ENCODE data around the gene DCAF4.
"Not testable (repeated sequence)": the region's sequence is repeated elsewhere in the genome, so short reads cannot be mapped to it uniquely, and the experiment has no call there.

DCAF4 gene

GRCh38 chr14:72996916-72997315 is 70.7 kb downstream of the DCAF4 start:
- H3K36me3 ChIP-seq (ENCODE audit: insufficient read depth, low read length): peaks cover 22% of the 10 kb centered on the region
- no peaks in the 10 kb centered on the region for H3K4me1 ChIP-seq (ENCODE audit: control insufficient read depth, insufficient read depth, low read length, unreplicated experiment)
- no peak overlapping the region for H2AFZ ChIP-seq (ENCODE audit: low read length, unreplicated experiment)
- no peak overlapping the region for H3K4me3 ChIP-seq (ENCODE audit: low read depth, low read length)
- no peaks in the 10 kb centered on the region for H3K27me3 ChIP-seq (ENCODE audit: insufficient read depth, low read length)
- no peak overlapping the region for H3K27ac ChIP-seq (ENCODE audit: low read depth, low read length)
- H3K79me2 ChIP-seq (ENCODE audit: control insufficient read depth, insufficient read depth, low read length, unreplicated experiment): no peaks in the 10 kb centered on the region

GRCh38 chr14:72998252-72998903 is 72.1 kb downstream of the DCAF4 start:
- Histone ChIP-seq H3K4me1 (ENCODE audit: control insufficient read depth, insufficient read depth, low read length, unreplicated experiment) (no peaks in the 10 kb centered on the region), H3K27me3 (ENCODE audit: insufficient read depth, low read length) (no peaks in the 10 kb centered on the region), H3K79me2 (ENCODE audit: control insufficient read depth, insufficient read depth, low read length, unreplicated experiment) (no peaks in the 10 kb centered on the region), H3K4me3 (ENCODE audit: low read depth, low read length) (no peak overlapping the region), H3K36me3 (ENCODE audit: insufficient read depth, low read length) (peaks cover 19% of the 10 kb centered on the region), H3K27ac (ENCODE audit: low read depth, low read length) (no peak overlapping the region), H2AFZ (ENCODE audit: low read length, unreplicated experiment) (no peak overlapping the region)

DNA sequence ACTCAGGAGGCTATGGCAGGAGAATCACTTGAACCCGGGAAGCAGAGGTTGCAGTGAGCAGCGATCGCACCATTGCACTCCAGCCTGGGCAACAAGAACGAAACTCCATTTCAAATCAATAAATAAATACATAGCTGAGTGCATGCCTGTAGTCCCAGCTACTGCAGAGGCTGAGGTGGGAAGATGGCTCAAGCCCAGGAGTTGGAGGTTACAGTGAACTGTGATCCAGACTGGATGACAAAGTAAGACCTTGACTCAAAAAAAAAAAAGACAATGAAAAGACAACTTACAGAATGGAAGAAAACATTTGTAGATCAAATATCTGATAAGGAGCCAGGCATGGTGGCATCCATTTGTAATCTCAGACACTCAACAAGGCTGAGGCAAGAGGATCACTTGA is 73.1 kb downstream of the DCAF4 start:
- Histone ChIP-seq H3K27ac (ENCODE audit: low read depth, low read length) (no peak overlapping the region), H3K79me2 (ENCODE audit: control insufficient read depth, insufficient read depth, low read length, unreplicated experiment) (peaks cover 2% of the 10 kb centered on the region), H3K4me3 (ENCODE audit: low read depth, low read length) (no peak overlapping the region), H3K4me1 (ENCODE audit: control insufficient read depth, insufficient read depth, low read length, unreplicated experiment) (no peaks in the 10 kb centered on the region), H2AFZ (ENCODE audit: low read length, unreplicated experiment) (no peak overlapping the region), H3K36me3 (ENCODE audit: insufficient read depth, low read length) (peaks cover 19% of the 10 kb centered on the region), H3K27me3 (ENCODE audit: insufficient read depth, low read length) (no peaks in the 10 kb centered on the region)

- no peak overlapping the region for H3K27ac ChIP-seq (ENCODE audit: low read depth, low read length)
- H3K79me2 ChIP-seq (ENCODE audit: control insufficient read depth, insufficient read depth, low read length, unreplicated experiment): peaks cover 2% of the 10 kb centered on the region
- no peak overlapping the region for H2AFZ ChIP-seq (ENCODE audit: low read length, unreplicated experiment)
- no peaks in the 10 kb centered on the region for H3K27me3 ChIP-seq (ENCODE audit: insufficient read depth, low read length)
- peaks cover 19% of the 10 kb centered on the region for H3K36me3 ChIP-seq (ENCODE audit: insufficient read depth, low read length)
- no peak overlapping the region for H3K4me3 ChIP-seq (ENCODE audit: low read depth, low read length)
- H3K4me1 ChIP-seq (ENCODE audit: control insufficient read depth, insufficient read depth, low read length, unreplicated experiment): no peaks in the 10 kb centered on the region
These were observed 73.8 kb downstream of the DCAF4 start for GRCh38 chr14:73000073-73000472.

DNA sequence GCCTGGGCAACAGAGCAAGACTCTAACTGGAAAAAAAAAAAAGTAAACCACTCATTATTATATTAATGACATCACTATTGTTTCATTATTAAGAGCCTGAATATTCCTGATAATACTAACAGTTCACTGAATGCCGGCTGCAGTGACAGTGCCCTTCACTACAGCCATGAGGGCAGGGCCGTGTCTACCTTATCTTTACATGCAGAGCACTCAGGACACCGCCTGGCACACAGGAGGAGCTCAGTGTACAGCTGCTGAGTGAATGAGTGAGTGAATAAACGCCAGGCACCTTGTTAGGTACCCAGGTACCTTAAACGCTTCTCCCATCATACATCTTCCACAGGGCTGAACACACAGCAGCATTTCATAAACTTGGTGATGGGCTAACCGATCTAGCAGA is 77.4 kb downstream of the DCAF4 start:
- H3K36me3 ChIP-seq (ENCODE audit: insufficient read depth, low read length): peaks cover 5% of the 10 kb centered on the region; the same call in 1 of the 2 replicates
- no peaks in the 10 kb centered on the region for H3K27me3 ChIP-seq (ENCODE audit: insufficient read depth, low read length)
- no peak overlapping the region for H3K27ac ChIP-seq (ENCODE audit: low read depth, low read length)
- H3K4me3 ChIP-seq (ENCODE audit: low read depth, low read length): no peak overlapping the region
- H3K4me1 ChIP-seq (ENCODE audit: control insufficient read depth, insufficient read depth, low read length, unreplicated experiment): peaks cover 3% of the 10 kb centered on the region
- peaks cover 12% of the 10 kb centered on the region for H3K79me2 ChIP-seq (ENCODE audit: control insufficient read depth, insufficient read depth, low read length, unreplicated experiment)
- H2AFZ ChIP-seq (ENCODE audit: low read length, unreplicated experiment): no peak overlapping the region

- H2AFZ ChIP-seq (ENCODE audit: low read length, unreplicated experiment); H3K4me1 ChIP-seq (ENCODE audit: control insufficient read depth, insufficient read depth, low read length, unreplicated experiment); H3K36me3 ChIP-seq (ENCODE audit: insufficient read depth, low read length); H3K4me3 ChIP-seq (ENCODE audit: low read depth, low read length); H3K27me3 ChIP-seq (ENCODE audit: insufficient read depth, low read length); H3K27ac ChIP-seq (ENCODE audit: low read depth, low read length): not testable (repeated sequence)
- peaks cover 15% of the 10 kb centered on the region for H3K79me2 ChIP-seq (ENCODE audit: control insufficient read depth, insufficient read depth, low read length, unreplicated experiment)
These were observed 78.4 kb downstream of the DCAF4 start for GRCh38 chr14:73004641-73005040.

- no peak overlapping the region for H2AFZ ChIP-seq (ENCODE audit: low read length, unreplicated experiment)
- peaks cover 15% of the 10 kb centered on the region for H3K79me2 ChIP-seq (ENCODE audit: control insufficient read depth, insufficient read depth, low read length, unreplicated experiment)
- peaks cover 15% of the 10 kb centered on the region; the same call in 1 of the 2 replicates for H3K36me3 ChIP-seq (ENCODE audit: insufficient read depth, low read length)
- H3K27me3 ChIP-seq (ENCODE audit: insufficient read depth, low read length): no peaks in the 10 kb centered on the region
- H3K27ac ChIP-seq (ENCODE audit: low read depth, low read length): no peak overlapping the region
- no peak overlapping the region for H3K4me3 ChIP-seq (ENCODE audit: low read depth, low read length)
- peaks cover 7% of the 10 kb centered on the region for H3K4me1 ChIP-seq (ENCODE audit: control insufficient read depth, insufficient read depth, low read length, unreplicated experiment)
These were observed 81.6 kb downstream of the DCAF4 start for GRCh38 chr14:73007835-73008234.

DNA sequence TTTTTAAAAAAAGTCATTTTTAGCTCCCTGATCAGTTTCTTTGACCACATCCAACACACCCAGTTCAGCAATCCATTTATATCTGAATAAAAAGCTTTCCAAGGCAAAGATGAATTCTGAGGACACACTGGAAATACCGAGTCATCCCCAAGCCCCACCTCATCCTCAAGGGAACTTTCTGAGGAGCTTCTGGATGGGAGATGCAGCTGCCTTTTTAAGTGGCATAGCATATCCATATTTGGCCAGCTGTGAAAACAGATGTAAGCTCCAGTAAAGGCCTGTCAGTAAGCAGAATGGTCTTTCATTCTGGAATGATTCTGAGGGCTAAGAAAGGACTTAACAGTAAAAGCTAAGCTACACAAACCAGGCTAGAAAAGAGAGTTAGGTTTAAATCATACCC is 82.2 kb downstream of the DCAF4 start:
- H2AFZ ChIP-seq (ENCODE audit: low read length, unreplicated experiment): no peak overlapping the region
- H3K4me1 ChIP-seq (ENCODE audit: control insufficient read depth, insufficient read depth, low read length, unreplicated experiment): peaks cover 7% of the 10 kb centered on the region
- no peak overlapping the region for H3K4me3 ChIP-seq (ENCODE audit: low read depth, low read length)
- peaks cover 15% of the 10 kb centered on the region for H3K79me2 ChIP-seq (ENCODE audit: control insufficient read depth, insufficient read depth, low read length, unreplicated experiment)
- peak overlapping the region; percentile 23; the same call in 1 of the 2 replicates for H3K27ac ChIP-seq (ENCODE audit: low read depth, low read length)
- peaks cover 16% of the 10 kb centered on the region; the same call in 1 of the 2 replicates for H3K36me3 ChIP-seq (ENCODE audit: insufficient read depth, low read length)
- H3K27me3 ChIP-seq (ENCODE audit: insufficient read depth, low read length): no peaks in the 10 kb centered on the region

Data from ACC112 (cell line).